Measurements from ENCODE around the gene ABI3.
A peak's percentile ranks its signal among the peaks of the same experiment; 100 is the strongest.
"Not testable (repeated sequence)": the region's sequence is repeated elsewhere in the genome, so short reads cannot be mapped to it uniquely, and the experiment has no call there.

ABI3 gene, protein sequence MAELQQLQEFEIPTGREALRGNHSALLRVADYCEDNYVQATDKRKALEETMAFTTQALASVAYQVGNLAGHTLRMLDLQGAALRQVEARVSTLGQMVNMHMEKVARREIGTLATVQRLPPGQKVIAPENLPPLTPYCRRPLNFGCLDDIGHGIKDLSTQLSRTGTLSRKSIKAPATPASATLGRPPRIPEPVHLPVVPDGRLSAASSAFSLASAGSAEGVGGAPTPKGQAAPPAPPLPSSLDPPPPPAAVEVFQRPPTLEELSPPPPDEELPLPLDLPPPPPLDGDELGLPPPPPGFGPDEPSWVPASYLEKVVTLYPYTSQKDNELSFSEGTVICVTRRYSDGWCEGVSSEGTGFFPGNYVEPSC

DNA sequence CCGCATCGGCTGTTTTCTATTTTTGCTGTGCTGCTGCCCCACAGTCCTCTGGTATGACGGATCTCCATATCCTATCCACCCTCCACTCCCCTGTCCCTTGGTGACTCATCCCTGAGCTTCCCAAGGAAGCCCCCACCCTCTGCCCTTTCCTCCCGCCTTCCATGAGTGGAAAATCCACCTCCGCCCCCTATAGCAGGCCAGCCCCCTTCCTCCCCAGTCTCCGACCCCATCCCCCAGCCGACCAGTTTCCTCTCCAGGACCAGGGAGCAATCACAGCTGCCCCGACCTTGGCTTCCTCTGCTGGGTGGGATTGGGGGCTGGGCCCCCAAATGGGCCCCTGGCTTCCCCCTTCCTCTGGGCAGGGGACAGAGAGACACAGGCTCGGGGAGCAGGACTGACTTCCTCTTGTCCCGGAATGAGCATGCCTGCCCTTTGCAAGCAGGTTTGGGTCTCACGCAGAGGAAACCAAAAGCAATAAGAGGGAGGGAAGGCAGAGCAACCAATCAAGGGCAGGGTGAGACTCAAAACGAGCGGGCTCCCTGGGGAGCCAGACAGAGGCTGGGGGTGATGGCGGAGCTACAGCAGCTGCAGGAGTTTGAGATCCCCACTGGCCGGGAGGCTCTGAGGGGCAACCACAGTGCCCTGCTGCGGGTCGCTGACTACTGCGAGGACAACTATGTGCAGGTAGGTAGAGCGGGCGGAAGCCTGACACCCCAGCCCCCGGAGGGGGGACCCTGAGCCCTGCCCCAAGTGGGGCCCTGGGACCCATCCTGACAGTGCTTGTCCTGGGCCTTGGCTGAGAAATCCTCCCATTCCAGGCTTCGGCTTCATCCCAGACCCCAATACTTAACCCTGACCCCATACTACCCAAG, at the start of gene ABI3, which contains the start of gene GNGT2:
Gene ABI3 (plus strand): TSS at position 550 of the 872 bp plus-strand sequence. CDS start 18 bp downstream, at position 568.
Gene GNGT2 (minus strand): TSS at position 417 of the 872 bp plus-strand sequence. CDS start 3,152 bp downstream, outside the sequence.
- H3K27ac ChIP-seq: no peak within 1 kb of the TSS
- TF ChIP-seq, protein P1, sequence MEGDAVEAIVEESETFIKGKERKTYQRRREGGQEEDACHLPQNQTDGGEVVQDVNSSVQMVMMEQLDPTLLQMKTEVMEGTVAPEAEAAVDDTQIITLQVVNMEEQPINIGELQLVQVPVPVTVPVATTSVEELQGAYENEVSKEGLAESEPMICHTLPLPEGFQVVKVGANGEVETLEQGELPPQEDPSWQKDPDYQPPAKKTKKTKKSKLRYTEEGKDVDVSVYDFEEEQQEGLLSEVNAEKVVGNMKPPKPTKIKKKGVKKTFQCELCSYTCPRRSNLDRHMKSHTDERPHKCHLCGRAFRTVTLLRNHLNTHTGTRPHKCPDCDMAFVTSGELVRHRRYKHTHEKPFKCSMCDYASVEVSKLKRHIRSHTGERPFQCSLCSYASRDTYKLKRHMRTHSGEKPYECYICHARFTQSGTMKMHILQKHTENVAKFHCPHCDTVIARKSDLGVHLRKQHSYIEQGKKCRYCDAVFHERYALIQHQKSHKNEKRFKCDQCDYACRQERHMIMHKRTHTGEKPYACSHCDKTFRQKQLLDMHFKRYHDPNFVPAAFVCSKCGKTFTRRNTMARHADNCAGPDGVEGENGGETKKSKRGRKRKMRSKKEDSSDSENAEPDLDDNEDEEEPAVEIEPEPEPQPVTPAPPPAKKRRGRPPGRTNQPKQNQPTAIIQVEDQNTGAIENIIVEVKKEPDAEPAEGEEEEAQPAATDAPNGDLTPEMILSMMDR (IDR thresholded peaks at IDR 0.05): no peak
- no peak for TF ChIP-seq ZFX (IDR thresholded peaks at IDR 0.05; ENCODE audit: borderline replicate concordance)

DNA sequence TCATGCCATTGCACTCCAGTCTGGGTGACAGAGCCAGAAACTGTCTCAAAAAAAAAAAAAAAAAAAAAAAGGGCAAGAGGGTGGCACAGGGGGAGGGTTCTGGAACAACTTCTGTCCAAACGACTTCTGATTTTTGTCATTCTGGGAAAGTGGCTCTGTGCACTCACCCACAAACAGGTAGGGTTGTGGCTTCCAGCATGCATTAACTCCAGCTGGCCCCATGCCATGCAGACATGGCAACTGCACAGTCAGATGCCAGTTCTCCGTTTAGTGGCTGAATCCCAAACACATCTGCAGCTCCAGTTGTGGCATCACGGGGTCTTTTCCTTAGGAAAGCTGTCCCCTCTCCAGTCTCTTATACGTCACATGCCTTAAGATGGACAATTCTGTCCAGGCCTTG, 47.6 kb upstream of the ABI3 start:
- no peak for TF ChIP-seq ZFX (IDR thresholded peaks at IDR 0.05; ENCODE audit: borderline replicate concordance)
- TF ChIP-seq, protein P1 (IDR thresholded peaks at IDR 0.05): no peak
- H3K27ac ChIP-seq: no peak overlapping the region

DNA sequence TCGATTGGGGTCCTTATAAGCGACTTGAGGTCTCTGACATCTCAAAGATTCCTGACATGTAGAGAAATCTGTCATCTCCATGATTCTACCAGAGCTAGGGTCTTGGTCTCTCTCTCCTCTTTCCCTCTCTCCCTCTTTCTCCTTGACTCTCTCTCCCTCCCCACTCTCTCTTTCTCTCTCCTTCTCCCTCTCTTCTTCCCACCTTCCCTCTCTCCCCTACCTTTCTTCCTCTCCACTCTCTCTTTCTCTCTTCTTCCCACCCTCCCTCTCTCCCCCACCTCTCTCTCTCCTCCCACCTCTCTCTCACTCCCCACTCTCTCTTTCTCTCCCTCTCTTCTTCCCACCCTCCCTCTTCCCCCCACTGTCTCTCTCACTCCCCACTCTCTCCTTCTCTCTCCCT, 45.4 kb upstream of the ABI3 start:
- no peak for TF ChIP-seq ZFX (IDR thresholded peaks at IDR 0.05; ENCODE audit: borderline replicate concordance)
- TF ChIP-seq, protein P1 (IDR thresholded peaks at IDR 0.05): no peak
- H3K27ac ChIP-seq: no peak overlapping the region

DNA sequence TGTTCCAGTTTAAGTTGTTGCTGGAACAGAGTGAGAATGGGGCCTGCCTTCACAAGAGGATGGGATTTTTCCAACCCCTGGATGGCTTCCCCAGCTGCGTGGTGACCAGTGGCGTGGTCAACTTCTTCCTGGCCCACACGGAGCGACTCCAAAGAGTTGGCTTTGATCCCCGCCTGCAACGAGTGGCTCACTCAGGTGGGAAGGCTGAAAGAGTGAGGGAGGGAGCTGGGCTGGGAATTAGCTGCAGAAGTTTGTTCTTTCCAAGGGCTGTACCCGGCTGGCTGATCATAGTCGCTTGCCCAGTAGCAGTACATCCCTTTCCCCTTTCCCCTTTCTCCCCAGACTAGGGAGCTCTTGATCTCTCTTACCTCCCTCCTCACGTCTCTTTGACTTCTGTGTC, 41.8 kb upstream of the ABI3 start:
- TF ChIP-seq, protein P1 (IDR thresholded peaks at IDR 0.05): no peak
- no peak for TF ChIP-seq ZFX (IDR thresholded peaks at IDR 0.05; ENCODE audit: borderline replicate concordance)
- H3K27ac ChIP-seq: no peak overlapping the region

DNA sequence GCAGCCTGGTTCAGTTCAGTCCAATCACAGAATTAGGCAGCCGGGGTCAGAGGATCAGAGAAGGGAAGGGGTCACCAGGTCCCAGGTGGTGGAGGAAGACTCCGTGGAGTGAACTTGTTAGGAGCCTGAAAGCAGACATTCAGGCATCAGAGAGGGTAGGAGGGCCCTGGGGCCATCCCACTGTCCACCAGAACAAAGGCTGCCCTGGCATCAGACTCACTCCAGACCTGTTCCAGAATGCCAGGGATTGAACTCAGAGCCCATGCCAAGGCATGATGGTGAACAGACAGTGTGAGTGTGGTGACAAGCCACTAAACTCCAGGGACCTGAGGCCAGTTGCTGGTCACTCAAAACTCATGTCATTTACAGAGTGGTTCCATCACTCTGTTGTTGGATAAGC, 40.3 kb upstream of the ABI3 start:
- H3K27ac ChIP-seq: no peak overlapping the region
- TF ChIP-seq ZFX (IDR thresholded peaks at IDR 0.05; ENCODE audit: borderline replicate concordance): no peak
- TF ChIP-seq, protein P1 (IDR thresholded peaks at IDR 0.05): no peak

DNA sequence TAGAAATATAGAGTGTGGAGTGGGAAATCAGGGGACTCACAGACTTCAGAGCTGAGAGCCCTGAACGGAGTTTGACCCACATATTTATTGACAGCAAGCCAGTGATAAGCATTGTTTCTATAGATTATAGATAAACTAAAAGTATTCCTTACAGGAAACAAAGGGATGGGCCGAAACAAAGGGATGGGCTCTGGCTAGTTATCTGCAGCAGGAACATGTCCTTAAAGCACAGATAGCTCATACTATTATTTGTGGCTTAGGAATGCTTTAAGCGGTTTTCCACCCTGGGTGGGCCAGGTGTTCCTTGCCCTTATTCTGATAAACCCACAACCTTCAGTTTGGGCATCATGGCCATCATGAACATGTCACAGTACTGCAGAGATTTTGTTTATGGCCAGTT, 39.8 kb upstream of the ABI3 start:
- H3K27ac ChIP-seq: not testable (repeated sequence)

DNA sequence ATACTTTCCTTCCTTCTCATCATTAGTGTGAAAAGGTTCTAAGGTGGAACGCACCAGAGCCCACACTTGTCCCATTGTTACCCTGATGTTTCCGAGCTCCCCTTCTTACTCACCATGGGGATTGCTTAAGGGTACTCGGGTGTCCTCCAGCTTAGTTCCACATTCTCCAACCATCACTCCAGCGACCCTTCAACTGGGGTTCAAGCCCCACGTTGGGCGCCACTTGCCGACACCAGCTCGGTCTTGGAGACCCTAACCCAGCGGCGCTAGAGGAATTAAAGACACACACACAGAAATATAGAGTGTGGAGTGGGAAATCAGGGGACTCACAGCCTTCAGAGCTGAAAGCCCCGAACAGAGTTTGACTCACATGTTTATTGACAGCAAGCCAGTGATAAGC, 34.5 kb upstream of the ABI3 start:
- H3K27ac ChIP-seq: not testable (repeated sequence)

DNA sequence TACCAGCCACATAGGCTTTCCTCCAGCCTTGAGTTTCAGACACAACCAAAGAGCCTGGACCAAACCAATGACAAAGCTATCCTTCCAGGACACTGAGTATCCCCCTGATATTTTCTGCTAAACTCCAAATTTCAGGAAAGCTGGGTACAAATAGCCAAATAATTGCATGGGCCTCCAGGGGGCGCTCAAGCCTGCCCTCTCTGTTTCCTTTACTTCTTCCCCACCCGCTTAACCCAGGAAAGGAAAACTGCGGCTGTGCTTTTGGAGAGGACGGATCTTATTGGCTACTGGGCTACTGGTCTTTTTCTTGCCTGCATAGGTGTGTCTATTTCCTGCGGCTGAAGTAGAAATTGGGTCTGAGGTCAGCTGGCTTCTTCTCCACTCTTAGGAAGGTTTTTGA, 30.2 kb upstream of the ABI3 start:
- H3K27ac ChIP-seq: no peak overlapping the region
- TF ChIP-seq ZFX (IDR thresholded peaks at IDR 0.05; ENCODE audit: borderline replicate concordance): no peak
- TF ChIP-seq, protein P1 (IDR thresholded peaks at IDR 0.05): peak; percentile 94
